ENCODE results near the gene P3H2.

GRCh38 chr3:190032923-190033322 lies 87.8 kb downstream of the P3H2 start:
- TF ChIP-seq, protein P1, sequence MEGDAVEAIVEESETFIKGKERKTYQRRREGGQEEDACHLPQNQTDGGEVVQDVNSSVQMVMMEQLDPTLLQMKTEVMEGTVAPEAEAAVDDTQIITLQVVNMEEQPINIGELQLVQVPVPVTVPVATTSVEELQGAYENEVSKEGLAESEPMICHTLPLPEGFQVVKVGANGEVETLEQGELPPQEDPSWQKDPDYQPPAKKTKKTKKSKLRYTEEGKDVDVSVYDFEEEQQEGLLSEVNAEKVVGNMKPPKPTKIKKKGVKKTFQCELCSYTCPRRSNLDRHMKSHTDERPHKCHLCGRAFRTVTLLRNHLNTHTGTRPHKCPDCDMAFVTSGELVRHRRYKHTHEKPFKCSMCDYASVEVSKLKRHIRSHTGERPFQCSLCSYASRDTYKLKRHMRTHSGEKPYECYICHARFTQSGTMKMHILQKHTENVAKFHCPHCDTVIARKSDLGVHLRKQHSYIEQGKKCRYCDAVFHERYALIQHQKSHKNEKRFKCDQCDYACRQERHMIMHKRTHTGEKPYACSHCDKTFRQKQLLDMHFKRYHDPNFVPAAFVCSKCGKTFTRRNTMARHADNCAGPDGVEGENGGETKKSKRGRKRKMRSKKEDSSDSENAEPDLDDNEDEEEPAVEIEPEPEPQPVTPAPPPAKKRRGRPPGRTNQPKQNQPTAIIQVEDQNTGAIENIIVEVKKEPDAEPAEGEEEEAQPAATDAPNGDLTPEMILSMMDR (IDR thresholded peaks at IDR 0.05) = no peak
- TF ChIP-seq POLR2A (IDR thresholded peaks at IDR 0.05) = no peak

All from thyroid gland (tissue), 4 donors.